A673 (cell line): ENCODE data around the gene SETX. TPM values are rescaled to one million over a fixed set of nuclear protein-coding genes. Genes with fewer than 3 reads are reported as not detected.
A peak's percentile ranks its signal among the peaks of the same experiment; 100 is the strongest.

Experiments
- Bru-seq: library from RNA; stranded (reverse); fragments of 400-500 nt; gene quantifications from one replicate; lab custom pipeline; 2021; lab: Mats Ljungman, UMichigan
- BruChase-seq, 2 experiments: library from RNA; stranded (reverse); fragments of 400-500 nt; gene quantifications; one replicate each; lab custom pipeline; 2021; lab: Mats Ljungman, UMichigan
- BruUV-seq: library from RNA; stranded (reverse); fragments of 400-500 nt; replicated peaks from 2 replicates; lab custom pipeline; 2021; lab: Mats Ljungman, UMichigan
- CTCF ChIA-PET: fragments of 300-600 bp; sonication (Branson Sonifier 250); formaldehyde crosslinking; loops from one replicate; lab custom pipeline; 2022; ENCODE audit warnings: antibody characterized with exemption; lab: Charles Lee
- POLR2A ChIA-PET: fragments of 300-600 bp; sonication (Branson Sonifier 250); formaldehyde crosslinking; loops from one replicate; lab custom pipeline; 2022; ENCODE audit warnings: antibody characterized with exemption; ENCODE audit not compliant: low non-redundant PET; lab: Charles Lee
- DNase-seq: peaks from one replicate; pipeline ENCODE4 v3.0.0-alpha.2; 2015; ENCODE audit warnings: low spot score
- H3K27ac ChIP-seq: fragments of 200-600 bp; sonication (generic); 2 replicates; pipeline ENCODE4 v1.5.1; 2016; ENCODE audit warnings: mixed run types, low read depth, mild to moderate bottlenecking, mixed read lengths, antibody characterized with exemption, low read length; ENCODE audit not compliant: poor library complexity, severe bottlenecking
- H3K27me3 ChIP-seq: fragments of 200-600 bp; sonication (generic); replicated peaks from 2 replicates; pipeline ENCODE4 v1.6.1; 2017; ENCODE audit warnings: mixed run types, low read depth, mild to moderate bottlenecking, mixed read lengths, antibody characterized with exemption, low read length; ENCODE audit not compliant: insufficient read depth, poor library complexity
- H3K36me3 ChIP-seq: fragments of 200-600 bp; sonication (generic); 2 replicates; pipeline ENCODE4 v1.6.1; 2016; ENCODE audit warnings: mixed run types, mild to moderate bottlenecking, mixed read lengths, antibody characterized with exemption, low read length; ENCODE audit not compliant: insufficient read depth, poor library complexity, severe bottlenecking
- H3K4me1 ChIP-seq: fragments of 200-600 bp; sonication (generic); 2 replicates; pipeline ENCODE4 v1.6.1; 2017; ENCODE audit warnings: mixed run types, mild to moderate bottlenecking, mixed read lengths, antibody characterized with exemption, low read length; ENCODE audit not compliant: insufficient read depth, poor library complexity, severe bottlenecking
- H3K4me3 ChIP-seq: fragments of 200-600 bp; sonication (generic); 2 replicates; pipeline ENCODE4 v1.5.1; 2016; ENCODE audit warnings: low read depth, mixed run types, mild to moderate bottlenecking, mixed read lengths, low read length; ENCODE audit not compliant: poor library complexity, severe bottlenecking
- H3K9me3 ChIP-seq: fragments of 200-600 bp; sonication (generic); 2 replicates; pipeline ENCODE4 v1.6.1; 2016; ENCODE audit warnings: mixed run types, low read depth, mild to moderate bottlenecking, mixed read lengths, antibody characterized with exemption, low read length; ENCODE audit not compliant: poor library complexity, severe bottlenecking
- EZH2 ChIP-seq: fragments of 200-600 bp; sonication (generic); IDR thresholded peaks from 2 replicates; pipeline ENCODE4 v1.6.1; 2017; ENCODE audit warnings: borderline replicate concordance, low read depth, mild to moderate bottlenecking, mixed read lengths, antibody characterized with exemption, low read length; ENCODE audit not compliant: poor library complexity, severe bottlenecking
- intact Hi-C: fragments of 100-400 bp; cut with micrococcal nuclease; formaldehyde crosslinking; loops from one replicate; pipeline ENCODE4 v1.10.0; 2022; ENCODE audit not compliant: unreplicated experiment
- long read RNA-seq: library from polyadenylated mRNA; stranded (forward); transcript quantifications from one replicate; pipeline ENCODE4 v2.0.0, GENCODE V29; 2022
- total RNA-seq: library from RNA; stranded (reverse); gene quantifications from 2 replicates; pipeline ENCODE4 v1.2.3, GENCODE V29; 2021
- TF ChIP-seq, protein P1 (sequence below): fragments of 300-800, 200-600 bp; sonication (generic); conservative IDR thresholded peaks from 2 replicates; pipeline ENCODE4 v1.5.1; 2017; ENCODE audit warnings: low read depth, mild to moderate bottlenecking, antibody characterized with exemption, low read length, moderate library complexity, mixed read lengths

SETX gene, protein sequence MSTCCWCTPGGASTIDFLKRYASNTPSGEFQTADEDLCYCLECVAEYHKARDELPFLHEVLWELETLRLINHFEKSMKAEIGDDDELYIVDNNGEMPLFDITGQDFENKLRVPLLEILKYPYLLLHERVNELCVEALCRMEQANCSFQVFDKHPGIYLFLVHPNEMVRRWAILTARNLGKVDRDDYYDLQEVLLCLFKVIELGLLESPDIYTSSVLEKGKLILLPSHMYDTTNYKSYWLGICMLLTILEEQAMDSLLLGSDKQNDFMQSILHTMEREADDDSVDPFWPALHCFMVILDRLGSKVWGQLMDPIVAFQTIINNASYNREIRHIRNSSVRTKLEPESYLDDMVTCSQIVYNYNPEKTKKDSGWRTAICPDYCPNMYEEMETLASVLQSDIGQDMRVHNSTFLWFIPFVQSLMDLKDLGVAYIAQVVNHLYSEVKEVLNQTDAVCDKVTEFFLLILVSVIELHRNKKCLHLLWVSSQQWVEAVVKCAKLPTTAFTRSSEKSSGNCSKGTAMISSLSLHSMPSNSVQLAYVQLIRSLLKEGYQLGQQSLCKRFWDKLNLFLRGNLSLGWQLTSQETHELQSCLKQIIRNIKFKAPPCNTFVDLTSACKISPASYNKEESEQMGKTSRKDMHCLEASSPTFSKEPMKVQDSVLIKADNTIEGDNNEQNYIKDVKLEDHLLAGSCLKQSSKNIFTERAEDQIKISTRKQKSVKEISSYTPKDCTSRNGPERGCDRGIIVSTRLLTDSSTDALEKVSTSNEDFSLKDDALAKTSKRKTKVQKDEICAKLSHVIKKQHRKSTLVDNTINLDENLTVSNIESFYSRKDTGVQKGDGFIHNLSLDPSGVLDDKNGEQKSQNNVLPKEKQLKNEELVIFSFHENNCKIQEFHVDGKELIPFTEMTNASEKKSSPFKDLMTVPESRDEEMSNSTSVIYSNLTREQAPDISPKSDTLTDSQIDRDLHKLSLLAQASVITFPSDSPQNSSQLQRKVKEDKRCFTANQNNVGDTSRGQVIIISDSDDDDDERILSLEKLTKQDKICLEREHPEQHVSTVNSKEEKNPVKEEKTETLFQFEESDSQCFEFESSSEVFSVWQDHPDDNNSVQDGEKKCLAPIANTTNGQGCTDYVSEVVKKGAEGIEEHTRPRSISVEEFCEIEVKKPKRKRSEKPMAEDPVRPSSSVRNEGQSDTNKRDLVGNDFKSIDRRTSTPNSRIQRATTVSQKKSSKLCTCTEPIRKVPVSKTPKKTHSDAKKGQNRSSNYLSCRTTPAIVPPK (N-terminal part only)
- 41.4 and 42.5 TPM in 2 replicates for total RNA-seq
- Bru-seq, nascent RNA = percentile 90 among the genes with signal in this experiment
- BruChase-seq, experiment 1, labeled RNA remaining after a 2-hour chase = percentile 94 among the genes with signal in this experiment
- percentile 94 among the genes with signal in this experiment for BruChase-seq, experiment 2, labeled RNA remaining after a 6-hour chase
- long read RNA-seq, partial matches to known transcripts = 5 of 10 reads
- long read RNA-seq, other reads (novel, unspliced or antisense) = 5 of 10 reads

DNA sequence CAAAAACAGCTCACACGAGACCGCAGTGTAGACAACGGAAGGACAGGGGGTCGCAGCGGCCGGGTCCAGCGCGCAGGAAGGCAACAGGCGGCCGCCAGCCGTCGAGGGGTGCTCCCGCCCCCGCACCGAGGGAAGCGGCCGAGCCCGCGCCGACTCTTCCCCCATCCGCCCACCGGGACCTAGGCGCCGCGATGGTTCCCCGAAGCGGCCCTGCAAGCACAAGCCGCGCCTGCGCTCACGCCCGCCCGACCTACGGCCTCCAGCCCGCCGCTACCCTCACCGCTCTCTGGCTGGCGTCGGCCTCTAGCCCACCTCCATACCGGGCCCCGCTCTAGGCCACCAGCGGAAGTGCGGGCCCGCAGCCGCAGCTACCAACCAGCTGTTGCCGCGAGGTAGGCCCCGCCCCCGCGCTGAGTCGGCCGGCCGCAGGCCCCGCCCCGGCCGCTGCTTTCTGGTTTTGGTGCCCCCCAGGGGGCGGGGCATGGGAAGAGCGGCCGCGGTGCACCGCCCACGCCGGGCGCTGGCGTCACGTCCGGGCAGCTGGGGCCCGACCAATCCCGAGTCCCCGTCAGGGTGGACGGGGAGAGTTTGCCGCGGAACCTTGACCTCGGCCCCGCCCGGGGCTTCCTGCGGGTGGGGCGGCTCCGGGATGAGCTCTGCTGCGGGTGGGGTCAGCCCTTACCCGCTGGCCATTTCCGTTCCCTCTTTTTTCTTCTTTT is at the start of gene SETX:
SETX (minus strand) TSS at position 350 of the 719 bp plus-strand sequence. CDS start 5,558 bp downstream, outside the sequence.
- peaks cover 37% of the 10 kb centered on the region for H3K36me3 ChIP-seq
- intact Hi-C loops = no loop called here
- H3K4me1 ChIP-seq = peaks cover 21% of the 10 kb centered on the region
- peak within 1 kb of the TSS; percentile 92 for H3K4me3 ChIP-seq
- DNase-seq = peak; percentile 98
- H3K27ac ChIP-seq = peak within 1 kb of the TSS; percentile 96
- H3K27me3 ChIP-seq = no peaks in the 10 kb centered on the region
- BruUV-seq = no TSS peak
- CTCF ChIA-PET = no interaction called here
- H3K9me3 ChIP-seq = no peaks in the 10 kb centered on the region
- TF ChIP-seq EZH2 = no peak
- TF ChIP-seq, protein P1, sequence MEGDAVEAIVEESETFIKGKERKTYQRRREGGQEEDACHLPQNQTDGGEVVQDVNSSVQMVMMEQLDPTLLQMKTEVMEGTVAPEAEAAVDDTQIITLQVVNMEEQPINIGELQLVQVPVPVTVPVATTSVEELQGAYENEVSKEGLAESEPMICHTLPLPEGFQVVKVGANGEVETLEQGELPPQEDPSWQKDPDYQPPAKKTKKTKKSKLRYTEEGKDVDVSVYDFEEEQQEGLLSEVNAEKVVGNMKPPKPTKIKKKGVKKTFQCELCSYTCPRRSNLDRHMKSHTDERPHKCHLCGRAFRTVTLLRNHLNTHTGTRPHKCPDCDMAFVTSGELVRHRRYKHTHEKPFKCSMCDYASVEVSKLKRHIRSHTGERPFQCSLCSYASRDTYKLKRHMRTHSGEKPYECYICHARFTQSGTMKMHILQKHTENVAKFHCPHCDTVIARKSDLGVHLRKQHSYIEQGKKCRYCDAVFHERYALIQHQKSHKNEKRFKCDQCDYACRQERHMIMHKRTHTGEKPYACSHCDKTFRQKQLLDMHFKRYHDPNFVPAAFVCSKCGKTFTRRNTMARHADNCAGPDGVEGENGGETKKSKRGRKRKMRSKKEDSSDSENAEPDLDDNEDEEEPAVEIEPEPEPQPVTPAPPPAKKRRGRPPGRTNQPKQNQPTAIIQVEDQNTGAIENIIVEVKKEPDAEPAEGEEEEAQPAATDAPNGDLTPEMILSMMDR = no peak
- POLR2A ChIA-PET = no interaction called here

DNA sequence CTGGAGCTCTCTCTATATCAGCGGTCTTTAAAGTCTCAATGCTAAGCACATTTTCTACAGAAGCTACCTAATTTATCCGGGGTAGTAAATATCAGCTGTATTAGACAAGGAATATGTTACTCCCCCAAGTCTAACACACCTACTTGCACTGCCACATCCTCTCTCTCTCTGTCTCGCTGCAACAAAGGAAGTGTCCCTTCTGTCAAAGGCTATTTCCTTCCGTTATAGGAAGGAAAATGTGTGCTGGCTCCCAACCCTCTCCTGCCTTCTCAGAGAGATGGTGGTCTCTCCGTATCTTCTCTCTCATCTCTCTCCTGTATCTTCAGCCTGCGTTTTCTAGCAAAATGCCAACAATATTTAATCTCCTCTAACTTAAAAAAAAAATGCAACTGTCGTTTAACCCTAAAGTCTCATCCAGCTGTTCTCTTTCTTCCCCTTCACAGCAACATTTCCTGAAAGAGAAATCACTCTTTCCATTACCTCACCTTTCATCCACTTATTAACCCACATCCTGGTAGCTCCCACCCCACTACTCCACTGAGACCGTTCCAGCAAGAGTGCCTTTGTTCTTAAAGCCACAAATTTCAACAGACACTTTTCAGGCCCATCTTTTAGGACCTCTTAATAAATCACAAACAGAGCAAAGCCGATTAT is 49.6 kb upstream of the SETX start:
- intact Hi-C loops = no loop called here
- Histone ChIP-seq H3K27ac (no peak overlapping the region), H3K9me3 (no peaks in the 10 kb centered on the region), H3K4me3 (no peak overlapping the region), H3K4me1 (peaks cover 8% of the 10 kb centered on the region), H3K27me3 (peaks cover 2% of the 10 kb centered on the region), H3K36me3 (peaks cover 29% of the 10 kb centered on the region)
- CTCF ChIA-PET = no interaction called here
- no TSS peak for BruUV-seq
- POLR2A ChIA-PET = no interaction called here
- TF ChIP-seq, protein P1 = no peak
- TF ChIP-seq EZH2 = no peak
- DNase-seq = no peak
